Effector memory CD4-positive, alpha-beta T cell (primary cell): Measurements from ENCODE around the gene ZNF555.

Experiments
- DNase-seq, 3 donors: peaks; one replicate each; pipeline ENCODE4 v3.0.0-alpha.2; 2020
- H3K27ac ChIP-seq: 2 replicates; pipeline ENCODE4 v1.7.0; 2013; ENCODE audit warnings: mild to moderate bottlenecking, low read length, moderate library complexity; ENCODE audit not compliant: insufficient read depth, poor library complexity, severe bottlenecking
- H3K27me3 ChIP-seq: replicated peaks from 2 replicates; pipeline ENCODE4 v1.7.0; 2013; ENCODE audit warnings: mild to moderate bottlenecking, low read length; ENCODE audit not compliant: insufficient read depth, control insufficient read depth, poor library complexity, severe bottlenecking
- H3K36me3 ChIP-seq: 2 replicates; pipeline ENCODE4 v1.7.0; 2013; ENCODE audit warnings: mild to moderate bottlenecking, low read length, moderate library complexity; ENCODE audit not compliant: control insufficient read depth, insufficient read depth
- H3K4me1 ChIP-seq: 2 replicates; pipeline ENCODE4 v1.7.0; 2013; ENCODE audit warnings: low read length, mild to moderate bottlenecking; ENCODE audit not compliant: control insufficient read depth, insufficient read depth, poor library complexity, severe bottlenecking
- H3K4me3 ChIP-seq: 2 replicates; pipeline ENCODE4 v1.7.0; 2013; ENCODE audit warnings: low read length, low read depth, mild to moderate bottlenecking; ENCODE audit not compliant: insufficient read depth, poor library complexity, severe bottlenecking
- H3K9me3 ChIP-seq: 2 replicates; pipeline ENCODE4 v1.7.0; 2013; ENCODE audit warnings: mild to moderate bottlenecking, low read length, moderate library complexity; ENCODE audit not compliant: control insufficient read depth

ZNF555 gene

GRCh38 chr19:2827022-2827421, 14.3 kb upstream of the ZNF555 start:
- DNase-seq: no peak
- Histone ChIP-seq H3K4me1 (no peaks in the 10 kb centered on the region), H3K4me3 (no peak overlapping the region), H3K27me3 (no peaks in the 10 kb centered on the region), H3K9me3 (no peaks in the 10 kb centered on the region), H3K27ac (no peak overlapping the region), H3K36me3 (no peaks in the 10 kb centered on the region)

- Histone ChIP-seq H3K27me3 (no peaks in the 10 kb centered on the region), H3K4me1 (no peaks in the 10 kb centered on the region), H3K27ac (no peak overlapping the region), H3K36me3 (peaks cover 9% of the 10 kb centered on the region), H3K4me3 (no peak overlapping the region), H3K9me3 (peaks cover 5% of the 10 kb centered on the region)
- DNase-seq: no peak
These were observed 13.3 kb upstream of the ZNF555 start for GRCh38 chr19:2827840-2828489.

DNA sequence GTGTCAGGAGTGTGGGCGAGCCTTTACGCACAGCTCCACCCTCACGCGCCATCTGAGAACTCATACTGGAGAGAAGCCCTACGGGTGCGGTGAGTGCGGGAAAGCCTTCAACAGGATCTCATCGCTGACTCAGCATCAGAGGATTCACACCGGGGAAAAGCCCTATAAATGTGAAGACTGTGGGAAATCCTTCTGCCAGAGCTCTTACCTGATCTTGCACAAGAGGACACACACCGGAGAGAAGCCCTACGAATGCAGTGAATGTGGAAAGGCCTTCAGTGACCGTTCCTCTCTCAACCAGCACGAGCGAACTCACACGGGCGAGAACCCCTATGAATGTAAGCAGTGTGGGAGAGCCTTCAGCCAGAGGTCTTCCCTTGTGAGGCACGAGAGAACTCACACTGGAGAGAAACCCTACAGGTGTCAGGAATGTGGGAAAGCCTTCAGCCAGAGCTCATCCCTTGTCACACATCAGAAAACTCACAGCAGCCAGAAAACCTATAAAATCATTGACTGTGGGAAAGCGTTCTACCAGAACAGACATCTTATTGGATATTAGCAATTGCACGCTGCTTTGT, 6.9 kb upstream of the ZNF555 start:
- Histone ChIP-seq H3K4me3 (no peak overlapping the region), H3K4me1 (no peaks in the 10 kb centered on the region), H3K9me3 (peaks cover 30% of the 10 kb centered on the region), H3K27ac (no peak overlapping the region), H3K27me3 (no peaks in the 10 kb centered on the region), H3K36me3 (peaks cover 21% of the 10 kb centered on the region)
- DNase-seq: no peak

GRCh38 chr19:2837430-2837829, 3.8 kb upstream of the ZNF555 start:
- Histone ChIP-seq H3K27ac (no peak overlapping the region), H3K4me1 (peaks cover 2% of the 10 kb centered on the region), H3K4me3 (no peak overlapping the region), H3K27me3 (no peaks in the 10 kb centered on the region), H3K36me3 (peaks cover 17% of the 10 kb centered on the region), H3K9me3 (peaks cover 30% of the 10 kb centered on the region)
- no peak for DNase-seq

- DNase-seq: no peak
These were observed 740 bp downstream of the ZNF555 start for GRCh38 chr19:2841855-2842574.

DNA sequence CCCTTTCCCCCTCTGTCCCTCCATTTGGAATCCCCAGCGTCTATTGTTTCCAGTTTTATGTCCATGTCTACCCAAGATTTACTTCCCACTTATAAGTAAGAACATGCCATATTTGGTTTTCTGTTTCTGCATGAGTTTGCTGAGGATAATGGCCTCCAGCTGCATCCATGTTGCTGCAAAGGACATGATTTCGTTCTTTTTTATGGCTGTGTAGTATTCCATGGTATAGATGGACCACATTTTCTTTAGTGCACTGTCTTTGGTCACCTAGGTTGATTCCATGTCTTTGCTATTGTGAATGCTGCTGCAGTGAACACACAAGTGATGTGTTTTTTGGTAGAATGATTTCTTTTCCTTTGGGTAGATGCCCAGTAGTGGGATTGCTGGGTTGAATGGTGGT, 3.8 kb downstream of the ZNF555 start:
- H3K27ac ChIP-seq: no peak overlapping the region
- no peaks in the 10 kb centered on the region for H3K27me3 ChIP-seq
- no peaks in the 10 kb centered on the region for H3K9me3 ChIP-seq
- peaks cover 5% of the 10 kb centered on the region for H3K36me3 ChIP-seq
- peaks cover 3% of the 10 kb centered on the region for H3K4me1 ChIP-seq
- no peak overlapping the region for H3K4me3 ChIP-seq
- DNase-seq: no peak

More at GRCh38 chr19:2841855-2842574, 740 bp downstream of the ZNF555 start:
- H3K4me3 ChIP-seq: peak overlapping the region; percentile 60
- peak overlapping the region; percentile 24 for H3K27ac ChIP-seq
- peaks cover 5% of the 10 kb centered on the region for H3K36me3 ChIP-seq
- H3K27me3 ChIP-seq: no peaks in the 10 kb centered on the region
- no peaks in the 10 kb centered on the region for H3K9me3 ChIP-seq
- peaks cover 3% of the 10 kb centered on the region for H3K4me1 ChIP-seq

GRCh38 chr19:2846180-2846894, 5.1 kb downstream of the ZNF555 start:
- no peaks in the 10 kb centered on the region for H3K27me3 ChIP-seq
- H3K36me3 ChIP-seq: peaks cover 16% of the 10 kb centered on the region
- H3K9me3 ChIP-seq: no peaks in the 10 kb centered on the region
- no peak overlapping the region for H3K27ac ChIP-seq
- peaks cover 3% of the 10 kb centered on the region for H3K4me1 ChIP-seq
- no peak overlapping the region for H3K4me3 ChIP-seq
- DNase-seq: no peak

GRCh38 chr19:2847507-2847906, 6.2 kb downstream of the ZNF555 start:
- H3K36me3 ChIP-seq: peaks cover 28% of the 10 kb centered on the region
- no peak overlapping the region for H3K4me3 ChIP-seq
- no peak for DNase-seq
- H3K27me3 ChIP-seq: no peaks in the 10 kb centered on the region
- peaks cover 3% of the 10 kb centered on the region for H3K9me3 ChIP-seq
- H3K27ac ChIP-seq: no peak overlapping the region
- peaks cover under 1% of the 10 kb centered on the region for H3K4me1 ChIP-seq

- no peak overlapping the region for H3K27ac ChIP-seq
- no peaks in the 10 kb centered on the region for H3K4me1 ChIP-seq
- H3K9me3 ChIP-seq: peaks cover 10% of the 10 kb centered on the region
- H3K4me3 ChIP-seq: no peak overlapping the region
- H3K36me3 ChIP-seq: peaks cover 37% of the 10 kb centered on the region
- DNase-seq: no peak
- no peaks in the 10 kb centered on the region for H3K27me3 ChIP-seq
These were observed 7.3 kb downstream of the ZNF555 start for GRCh38 chr19:2848616-2849015.
